Activated T-cell treated with anti-CD3 and anti-CD28 coated beads, Interleukin-2, amount 50 U/mL, for 72 hours (primary cell): ENCODE results near the gene DNASE1L2. TPM values are rescaled to one million over a fixed set of nuclear protein-coding genes. Genes with fewer than 3 reads are reported as not detected.

Source experiments
- ATAC-seq, 2 donors: fragments of 150-1000 bp; cut with Tn5 transposase; replicated peaks in 1 of 2; 2 replicates each; pipeline ENCODE4 v1.10.0; 2021; ENCODE audit warnings: moderate library complexity in 2 of 2, mild to moderate bottlenecking in 1 of 2
- DNase-seq, 2 donors: peaks; one replicate each; pipeline ENCODE4 v3.0.0; 2021 to 2022; ENCODE audit warnings: mixed read lengths in 1 of 2
- H3K27ac Mint-ChIP-seq: one replicate; pipeline ENCODE4 v1.8.0; 2022; ENCODE audit warnings: mild to moderate bottlenecking, moderate library complexity, mixed read lengths
- H3K27me3 Mint-ChIP-seq: one replicate; pipeline ENCODE4 v1.8.0; 2022; ENCODE audit warnings: low read depth, mixed read lengths
- H3K36me3 Mint-ChIP-seq, 2 donors: one replicate each; pipeline ENCODE4 v1.8.0; 2022; ENCODE audit warnings: mixed read lengths in 2 of 2, mild to moderate bottlenecking in 1 of 2; ENCODE audit not compliant: insufficient read depth in 2 of 2
- H3K4me1 Mint-ChIP-seq: one replicate; pipeline ENCODE4 v1.8.0; 2022; ENCODE audit warnings: low read depth, mixed read lengths
- H3K4me3 Mint-ChIP-seq, 2 donors: one replicate each; pipeline ENCODE4 v1.8.0; 2022; ENCODE audit warnings: mild to moderate bottlenecking in 2 of 2, mixed read lengths in 2 of 2, moderate library complexity in 2 of 2
- H3K9me3 Mint-ChIP-seq, 2 donors: one replicate each; pipeline ENCODE4 v1.8.0; 2022; ENCODE audit warnings: mixed read lengths in 2 of 2
- total RNA-seq, 2 donors: library from RNA; stranded (reverse); gene quantifications; one replicate each; pipeline ENCODE4 v1.2.3, GENCODE V29; 2022

DNASE1L2 gene
- total RNA-seq, 2 donors from 2014 or later: 1.1 TPM

GRCh38 chr16:2216330-2216729 is 19.9 kb upstream of the DNASE1L2 start:
- Mint-ChIP-seq H3K4me1 (peaks cover 39% of the 10 kb centered on the region), H3K36me3 (peaks cover 0 to 1% of the 10 kb centered on the region in 2 donors), H3K9me3 (no peaks in the 10 kb centered on the region), H3K27ac (no peak overlapping the region), H3K27me3 (no peaks in the 10 kb centered on the region), H3K4me3 (peak overlapping the region; percentile 63 to 89)
- no peak for DNase-seq
- no peak for ATAC-seq

GRCh38 chr16:2223221-2223941 is 12.9 kb upstream of the DNASE1L2 start, which contains the start of gene E4F1:
TSS of gene E4F1 (plus strand) at chr16:2223591. CDS start at chr16:2223614, 23 bp downstream.
- H3K9me3 Mint-ChIP-seq: no peaks in the 10 kb centered on the region
- H3K36me3 Mint-ChIP-seq: no peaks in the 10 kb centered on the region
- peak within 1 kb of the TSS; percentile 57 for H3K27ac Mint-ChIP-seq
- H3K4me1 Mint-ChIP-seq: peaks cover 18% of the 10 kb centered on the region
- ATAC-seq (peak; percentile 98), DNase-seq (peak; percentile 100)
- peak within 1 kb of the TSS; percentile 87 to 91 for H3K4me3 Mint-ChIP-seq
- no peaks in the 10 kb centered on the region for H3K27me3 Mint-ChIP-seq

GRCh38 chr16:2223942-2224486 is 12.2 kb upstream of the DNASE1L2 start:
- DNase-seq (peak; percentile 32 to 41), ATAC-seq (peak; percentile 13)
- no peaks in the 10 kb centered on the region for H3K9me3 Mint-ChIP-seq
- H3K4me3 Mint-ChIP-seq: peak overlapping the region; percentile 87 to 91
- peak overlapping the region; percentile 57 for H3K27ac Mint-ChIP-seq
- no peaks in the 10 kb centered on the region for H3K36me3 Mint-ChIP-seq
- no peaks in the 10 kb centered on the region for H3K27me3 Mint-ChIP-seq
- peaks cover 18% of the 10 kb centered on the region for H3K4me1 Mint-ChIP-seq

- H3K27me3 Mint-ChIP-seq: no peaks in the 10 kb centered on the region
- no peaks in the 10 kb centered on the region for H3K9me3 Mint-ChIP-seq
- DNase-seq (no peak), ATAC-seq (no peak)
- H3K27ac Mint-ChIP-seq: no peak overlapping the region
- H3K36me3 Mint-ChIP-seq: no peaks in the 10 kb centered on the region
- H3K4me1 Mint-ChIP-seq: peaks cover 18% of the 10 kb centered on the region
- H3K4me3 Mint-ChIP-seq: peak overlapping the region in 1 of 2 donors; percentile 17
Observed at GRCh38 chr16:2226245-2226793, 9.9 kb upstream of the DNASE1L2 start.

GRCh38 chr16:2226918-2227317 is 9.3 kb upstream of the DNASE1L2 start:
- no peaks in the 10 kb centered on the region for H3K36me3 Mint-ChIP-seq
- no peaks in the 10 kb centered on the region for H3K9me3 Mint-ChIP-seq
- no peaks in the 10 kb centered on the region for H3K27me3 Mint-ChIP-seq
- ATAC-seq: no peak
- no peak for DNase-seq
- H3K27ac Mint-ChIP-seq: no peak overlapping the region
- H3K4me3 Mint-ChIP-seq: no peak overlapping the region
- peaks cover 18% of the 10 kb centered on the region for H3K4me1 Mint-ChIP-seq

DNA sequence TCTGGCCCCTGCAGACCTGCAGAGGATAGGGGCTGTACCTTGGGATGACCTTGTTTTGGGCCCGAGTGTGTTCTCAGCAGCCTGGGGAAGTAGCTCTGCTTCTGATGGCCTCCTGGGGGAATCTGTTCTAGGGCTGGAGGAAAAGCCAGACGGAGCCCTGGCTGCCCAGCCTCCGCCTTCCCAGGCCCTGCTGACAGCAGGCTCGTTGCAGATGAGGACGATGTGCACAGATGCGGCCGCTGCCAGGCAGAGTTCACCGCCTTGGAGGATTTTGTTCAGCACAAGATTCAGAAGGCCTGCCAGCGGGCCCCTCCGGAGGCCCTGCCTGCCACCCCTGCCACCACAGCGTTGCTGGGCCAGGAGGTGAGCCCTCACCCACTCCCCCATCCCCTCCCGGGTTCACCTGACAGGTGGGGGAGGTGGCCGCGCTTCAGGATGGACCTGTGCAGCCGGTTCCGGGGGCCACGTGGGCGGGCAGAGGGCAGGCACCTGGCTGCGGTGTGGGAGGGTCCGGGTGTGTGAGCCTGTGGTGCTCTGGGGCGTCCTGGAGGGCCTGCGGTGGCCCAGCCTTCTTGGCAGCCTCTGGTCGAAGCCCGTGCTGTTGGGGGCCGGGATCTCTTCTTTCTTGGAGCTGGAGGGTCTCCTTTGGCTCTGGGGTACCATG is 8.0 kb upstream of the DNASE1L2 start:
- ATAC-seq: no peak
- Mint-ChIP-seq H3K27me3 (no peaks in the 10 kb centered on the region), H3K36me3 (no peaks in the 10 kb centered on the region), H3K27ac (no peak overlapping the region), H3K4me3 (no peak overlapping the region), H3K9me3 (no peaks in the 10 kb centered on the region), H3K4me1 (peaks cover 18% of the 10 kb centered on the region)
- DNase-seq: no peak

- H3K27me3 Mint-ChIP-seq: no peaks in the 10 kb centered on the region
- peaks cover 18% of the 10 kb centered on the region for H3K4me1 Mint-ChIP-seq
- DNase-seq (no peak), ATAC-seq (no peak)
- H3K36me3 Mint-ChIP-seq: peaks cover 0 to 3% of the 10 kb centered on the region in 2 donors
- H3K9me3 Mint-ChIP-seq: no peaks in the 10 kb centered on the region
- no peak overlapping the region for H3K27ac Mint-ChIP-seq
- H3K4me3 Mint-ChIP-seq: no peak overlapping the region
Observed at GRCh38 chr16:2229091-2229490, 7.2 kb upstream of the DNASE1L2 start.

DNA sequence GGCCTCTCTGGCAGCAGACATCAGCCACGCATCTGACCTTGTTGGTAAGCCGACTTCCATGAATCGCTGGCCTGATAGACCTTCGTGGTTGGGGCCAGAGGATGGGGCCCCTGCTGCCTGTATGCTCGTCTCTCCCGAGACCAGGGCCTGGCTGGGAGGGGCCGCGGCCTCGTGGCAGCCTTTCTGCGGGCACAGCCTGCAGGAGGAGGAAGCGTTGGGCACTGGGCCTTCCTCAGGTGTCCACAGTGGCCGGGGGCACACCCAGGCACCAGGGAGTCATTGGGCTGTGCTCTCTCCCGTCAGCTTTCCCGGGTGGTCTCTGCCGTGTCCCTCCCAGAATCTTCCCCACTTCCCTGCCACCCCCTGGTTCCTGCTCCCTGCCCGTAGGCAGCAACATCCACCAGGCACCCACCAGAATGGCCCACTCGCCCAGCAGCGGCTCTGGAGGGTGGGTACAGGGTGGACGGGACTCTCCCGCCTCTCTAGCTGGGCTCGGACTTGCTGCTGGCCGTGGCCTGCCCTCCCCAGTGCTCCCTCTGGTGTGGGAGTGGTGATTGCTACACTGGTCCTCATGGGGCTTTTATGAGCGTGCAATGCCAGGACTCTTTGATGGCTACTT is 6.5 kb upstream of the DNASE1L2 start:
- no peak overlapping the region for H3K27ac Mint-ChIP-seq
- ATAC-seq: no peak
- no peak for DNase-seq
- peaks cover 12% of the 10 kb centered on the region for H3K4me1 Mint-ChIP-seq
- peaks cover 0 to 3% of the 10 kb centered on the region in 2 donors for H3K36me3 Mint-ChIP-seq
- H3K27me3 Mint-ChIP-seq: no peaks in the 10 kb centered on the region
- H3K4me3 Mint-ChIP-seq: no peak overlapping the region
- no peaks in the 10 kb centered on the region for H3K9me3 Mint-ChIP-seq

GRCh38 chr16:2230376-2230775 is 5.9 kb upstream of the DNASE1L2 start:
- H3K9me3 Mint-ChIP-seq: no peaks in the 10 kb centered on the region
- no peaks in the 10 kb centered on the region for H3K27me3 Mint-ChIP-seq
- no peak overlapping the region for H3K27ac Mint-ChIP-seq
- DNase-seq (no peak), ATAC-seq (no peak)
- H3K4me1 Mint-ChIP-seq: peaks cover 8% of the 10 kb centered on the region
- H3K36me3 Mint-ChIP-seq: peaks cover 1 to 4% of the 10 kb centered on the region in 2 donors
- H3K4me3 Mint-ChIP-seq: no peak overlapping the region

- Mint-ChIP-seq H3K4me3 (no peak overlapping the region), H3K4me1 (peaks cover 2% of the 10 kb centered on the region), H3K27me3 (no peaks in the 10 kb centered on the region), H3K9me3 (no peaks in the 10 kb centered on the region), H3K36me3 (peaks cover 2 to 4% of the 10 kb centered on the region in 2 donors), H3K27ac (no peak overlapping the region)
- no peak for ATAC-seq
- DNase-seq: no peak
Observed at GRCh38 chr16:2231016-2231931, 5.0 kb upstream of the DNASE1L2 start.

DNA sequence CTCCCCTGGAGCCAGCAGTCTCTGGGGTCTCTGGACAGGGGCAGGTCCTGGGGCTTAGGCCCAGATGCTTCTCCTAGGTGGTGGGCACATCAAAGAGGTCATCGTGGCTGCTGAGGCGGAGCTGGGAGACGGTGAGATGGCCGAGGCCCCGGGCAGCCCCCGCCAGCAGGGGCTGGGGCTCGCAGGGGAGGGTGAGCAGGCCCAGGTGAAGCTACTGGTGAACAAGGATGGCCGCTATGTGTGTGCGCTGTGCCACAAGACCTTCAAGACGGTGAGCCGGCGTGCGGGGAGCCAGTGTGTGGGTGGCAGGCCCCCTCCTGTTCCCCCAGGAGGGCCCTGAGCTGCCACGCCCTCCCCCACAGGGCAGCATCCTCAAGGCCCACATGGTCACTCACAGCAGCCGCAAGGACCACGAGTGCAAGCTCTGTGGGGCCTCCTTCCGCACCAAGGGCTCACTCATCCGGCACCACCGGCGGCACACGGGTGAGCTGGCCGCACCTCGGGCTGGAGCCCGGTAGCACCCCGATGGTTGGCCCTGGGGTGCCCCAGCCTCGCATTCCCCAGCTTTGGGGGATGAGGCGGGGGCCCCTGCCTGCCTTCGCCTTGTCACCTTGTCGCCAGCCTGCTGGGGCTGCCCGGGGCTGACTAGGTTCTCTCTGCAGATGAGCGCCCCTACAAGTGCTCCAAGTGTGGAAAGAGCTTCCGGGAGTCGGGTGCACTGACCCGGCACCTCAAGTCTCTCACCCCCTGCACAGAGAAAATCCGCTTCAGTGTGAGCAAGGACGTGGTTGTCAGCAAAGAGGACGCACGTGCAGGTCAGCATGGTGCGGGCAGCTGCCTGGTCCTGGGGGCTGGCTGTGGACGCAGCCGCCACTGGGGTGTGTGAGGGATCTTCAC is 3.9 kb upstream of the DNASE1L2 start:
- Mint-ChIP-seq H3K27ac (no peak overlapping the region), H3K36me3 (peaks cover 2 to 4% of the 10 kb centered on the region in 2 donors), H3K4me3 (no peak overlapping the region), H3K9me3 (no peaks in the 10 kb centered on the region), H3K27me3 (no peaks in the 10 kb centered on the region), H3K4me1 (no peaks in the 10 kb centered on the region)
- no peak for DNase-seq
- no peak for ATAC-seq
